GM18507 (cell line): Measurements from ENCODE around the gene PRPF19.

Experiments
- DNase-seq: peaks from one replicate; pipeline ENCODE4 v3.0.0; 2011; ENCODE audit warnings: low read depth; ENCODE audit not compliant: insufficient read length; ENCODE audit errors: extremely low spot score
- FAIRE-seq: peaks from 2 replicates; lab custom pipeline; 2011; peaks lifted over from hg19 to GRCh38; lab: Jason Lieb, UNC

Gene PRPF19

DNA sequence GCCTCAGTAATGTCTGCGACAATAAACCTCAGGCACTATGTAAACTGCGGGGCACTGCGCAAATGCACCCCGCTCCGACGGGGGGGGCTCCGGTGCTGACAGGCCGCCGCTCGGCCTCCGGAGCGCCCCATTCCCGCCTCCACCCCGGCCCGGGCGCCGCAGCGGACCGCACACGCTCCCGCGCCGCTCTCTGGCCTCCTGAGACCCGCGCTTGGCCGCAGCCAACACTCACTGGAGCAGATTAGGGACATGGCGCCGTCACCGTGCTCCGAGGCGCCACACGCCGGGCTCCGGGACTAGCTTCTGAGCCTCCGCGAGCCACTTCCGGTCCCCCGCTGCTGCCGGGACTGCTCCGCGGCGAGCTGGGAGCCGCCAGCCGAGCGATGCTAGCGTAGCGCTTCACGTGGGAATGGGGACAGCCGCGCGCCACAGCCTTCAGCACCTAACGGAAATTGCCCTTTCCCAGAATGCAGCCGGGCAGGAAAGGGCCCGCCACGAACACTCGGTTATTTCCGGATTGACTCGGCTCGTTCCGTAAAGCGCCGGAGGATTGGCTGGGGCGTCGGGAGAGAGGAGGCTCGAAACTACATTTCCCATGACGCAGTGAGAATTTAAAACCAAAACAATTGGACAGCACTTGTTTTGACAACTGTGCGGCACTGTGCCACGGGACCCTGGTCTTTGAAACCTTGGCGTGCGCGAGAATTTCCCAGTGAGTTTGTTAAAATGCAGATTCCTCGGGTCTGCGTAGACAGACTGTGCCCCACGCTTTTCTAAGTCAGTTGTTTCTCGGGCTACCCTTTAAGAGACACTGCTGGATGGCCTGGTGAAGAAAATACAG lies at the start of gene PRPF19:
Gene PRPF19, minus strand, starts transcription at position 454 of the 841 bp plus-strand sequence. Its CDS starts 203 bp downstream, at position 251.
- FAIRE-seq (peak; percentile 98), DNase-seq (peak; percentile 94)

- DNase-seq, result no peak
- FAIRE-seq, result no peak
Observed at GRCh38 chr11:60955571-60955970, 49.2 kb upstream of the PRPF19 start.

DNA sequence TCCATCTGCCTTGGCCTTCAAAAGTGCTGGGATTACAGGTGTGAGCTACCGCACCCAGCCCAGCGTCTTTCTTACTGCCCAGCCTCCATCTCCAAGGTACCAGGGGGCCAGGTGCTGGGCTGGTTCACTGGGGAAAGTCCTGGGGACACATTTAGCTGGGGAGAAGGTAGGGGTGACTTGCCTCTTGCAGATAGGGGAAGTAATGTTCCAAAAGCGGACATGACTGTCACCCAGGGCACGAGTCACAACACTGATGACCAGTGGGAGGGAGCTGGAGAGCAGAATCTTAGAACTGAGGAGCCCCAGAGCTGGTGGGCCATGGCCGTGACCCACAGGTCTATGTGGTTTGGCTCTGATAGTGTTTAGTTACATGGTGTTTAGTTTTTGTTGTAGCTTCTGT lies 48.0 kb upstream of the PRPF19 start:
- no peak for DNase-seq
- no peak for FAIRE-seq

DNA sequence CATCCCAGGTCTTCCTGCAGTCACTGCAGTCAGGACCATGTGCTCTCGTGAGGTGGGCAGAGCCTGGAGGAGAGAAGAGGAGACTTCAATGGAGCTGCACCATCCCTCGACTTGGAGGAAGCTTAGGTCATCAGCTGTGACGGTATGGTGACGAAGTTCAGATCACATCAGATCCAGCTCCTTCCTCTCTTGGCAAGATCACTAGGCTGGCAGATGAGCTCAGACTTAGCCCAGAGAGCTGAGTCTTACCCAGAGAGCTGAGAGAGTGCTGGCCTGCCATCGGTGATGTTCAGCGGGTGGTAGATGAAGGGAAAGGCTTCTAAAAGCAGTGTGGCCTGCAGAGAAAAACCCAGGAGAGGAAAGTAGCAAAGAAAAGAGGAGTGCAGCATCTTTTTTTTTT lies 47.4 kb upstream of the PRPF19 start:
- DNase-seq (no peak), FAIRE-seq (peak; percentile 5)

- DNase-seq (no peak), FAIRE-seq (no peak)
Observed at GRCh38 chr11:60952742-60953170, 46.4 kb upstream of the PRPF19 start.

- DNase-seq (peak; percentile 65), FAIRE-seq (peak; percentile 95)
Observed at GRCh38 chr11:60951904-60952741, 45.7 kb upstream of the PRPF19 start, which contains the start of gene SLC15A3. TSS of gene SLC15A3 (minus strand) at chr11:60952176. CDS start at chr11:60951551, 625 bp downstream.

- peak; percentile 79 for FAIRE-seq
Observed at GRCh38 chr11:60951606-60951903, 45.2 kb upstream of the PRPF19 start.

DNA sequence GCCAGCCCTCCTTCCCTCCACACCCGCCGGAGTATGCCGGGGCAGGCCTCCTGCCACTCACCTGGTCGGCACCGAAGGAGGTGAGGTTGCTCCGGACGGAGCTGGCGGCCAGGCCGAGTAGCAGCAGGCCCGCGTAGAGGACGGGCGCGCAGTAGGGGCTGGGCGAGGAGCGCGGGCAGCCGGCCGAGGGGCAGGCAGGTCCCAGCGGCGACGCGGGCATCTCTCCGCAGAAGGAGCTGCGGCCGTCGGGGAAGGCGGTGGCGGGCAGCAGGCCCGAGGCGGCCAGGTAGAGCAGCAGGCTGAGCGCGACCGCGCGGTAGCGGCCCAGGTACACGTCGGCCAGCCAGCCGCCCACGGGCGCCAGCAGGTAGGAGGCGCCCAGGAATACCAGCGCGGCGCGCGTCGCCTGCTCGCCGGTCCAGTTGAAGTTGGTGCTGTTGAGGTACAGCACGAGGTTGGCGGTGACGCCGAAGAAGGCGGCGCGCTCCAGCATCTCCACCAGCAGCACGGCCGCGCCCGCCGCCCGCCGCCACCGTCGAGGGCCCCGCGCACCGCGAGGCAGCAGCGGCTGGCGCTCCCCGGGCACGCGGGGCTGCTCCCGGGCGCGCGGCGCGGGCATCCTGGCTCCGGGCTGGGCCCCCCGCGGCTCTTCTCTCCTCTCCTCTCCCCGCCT lies 44.7 kb upstream of the PRPF19 start:
- peak; percentile 21 for FAIRE-seq
- no peak for DNase-seq

More at GRCh38 chr11:60951606-60951903, 45.2 kb upstream of the PRPF19 start:
- no peak for DNase-seq

DNA sequence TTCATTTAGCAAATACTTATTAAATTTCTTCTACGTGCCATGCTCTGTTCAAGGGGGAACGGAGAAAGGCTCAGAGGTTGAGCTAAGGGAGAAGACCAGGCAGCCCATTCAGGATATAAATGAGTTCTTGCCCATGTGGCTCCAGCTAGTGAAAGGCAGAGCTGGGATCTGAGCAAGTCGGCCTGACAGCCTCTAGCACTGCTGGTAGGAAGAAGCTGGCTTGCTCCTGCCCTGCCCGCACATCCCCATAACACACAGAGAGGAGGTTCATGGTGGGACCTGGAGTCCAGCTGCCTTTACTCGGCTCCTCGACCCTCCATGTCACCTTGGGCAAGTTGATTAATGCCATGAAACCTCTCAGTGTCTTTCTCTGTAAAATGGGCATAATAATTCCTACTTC lies 43.6 kb upstream of the PRPF19 start:
- DNase-seq (no peak), FAIRE-seq (peak; percentile 61)

GRCh38 chr11:60948250-60948649 lies 41.9 kb upstream of the PRPF19 start:
- FAIRE-seq, result no peak

DNA sequence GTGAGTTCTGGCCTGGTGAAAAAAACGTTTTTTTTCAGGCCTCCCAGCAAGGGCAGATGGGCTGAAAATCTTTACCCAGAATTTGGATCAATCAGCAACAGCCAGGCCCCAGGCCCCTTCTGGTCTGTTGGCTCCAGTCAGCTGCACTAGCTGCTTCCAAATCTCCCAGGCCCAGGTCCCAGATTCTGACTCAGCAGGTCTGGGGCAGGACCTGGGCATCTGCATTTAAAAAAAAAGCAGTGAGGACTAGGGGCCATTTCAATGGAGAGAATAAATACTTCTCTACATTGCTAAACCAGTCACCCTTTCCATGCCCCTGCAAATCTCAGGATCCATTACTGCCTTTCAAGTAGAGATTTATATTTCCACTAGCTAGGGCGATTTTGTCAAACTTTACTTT lies 41.3 kb upstream of the PRPF19 start:
- no peak for DNase-seq
- FAIRE-seq, result no peak

More at GRCh38 chr11:60948250-60948649, 41.9 kb upstream of the PRPF19 start:
- no peak for DNase-seq

DNA sequence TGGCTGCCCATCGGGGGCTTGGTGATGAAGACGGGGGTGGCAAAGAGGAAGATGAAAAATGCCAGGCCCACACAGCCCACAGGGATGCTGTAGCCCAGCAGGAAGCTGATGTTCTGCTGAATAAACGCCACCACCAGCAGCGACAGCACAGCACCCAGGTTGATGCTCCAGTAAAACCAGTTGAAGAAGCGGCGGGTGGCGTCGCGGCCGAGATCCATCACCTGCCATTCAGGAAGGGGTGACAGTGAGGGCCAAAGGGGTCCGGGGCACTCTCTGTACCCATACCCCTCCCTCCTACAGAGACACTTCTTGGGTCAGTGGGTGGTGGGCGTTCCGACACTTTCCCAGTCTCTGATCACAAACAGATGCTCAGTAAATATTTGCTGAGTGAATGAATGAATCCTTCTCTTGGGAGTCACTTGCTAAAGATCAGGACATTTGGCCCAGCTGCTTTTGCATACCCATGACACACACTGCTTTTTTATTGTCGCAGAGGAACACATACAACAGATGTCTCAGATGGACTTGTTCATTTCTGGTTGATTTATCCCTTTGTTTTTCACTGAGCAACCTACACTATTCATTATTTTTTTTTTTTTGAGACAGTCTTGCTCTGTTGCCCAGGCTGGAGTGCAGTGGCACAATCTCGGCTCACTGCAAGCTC lies 40.3 kb upstream of the PRPF19 start:
- FAIRE-seq, result no peak
- DNase-seq, result no peak

- FAIRE-seq, result no peak
- no peak for DNase-seq
Observed at GRCh38 chr11:60945295-60945667, 38.9 kb upstream of the PRPF19 start.

- no peak for FAIRE-seq
- DNase-seq, result no peak
Observed at GRCh38 chr11:60944490-60945294, 38.3 kb upstream of the PRPF19 start.

DNA sequence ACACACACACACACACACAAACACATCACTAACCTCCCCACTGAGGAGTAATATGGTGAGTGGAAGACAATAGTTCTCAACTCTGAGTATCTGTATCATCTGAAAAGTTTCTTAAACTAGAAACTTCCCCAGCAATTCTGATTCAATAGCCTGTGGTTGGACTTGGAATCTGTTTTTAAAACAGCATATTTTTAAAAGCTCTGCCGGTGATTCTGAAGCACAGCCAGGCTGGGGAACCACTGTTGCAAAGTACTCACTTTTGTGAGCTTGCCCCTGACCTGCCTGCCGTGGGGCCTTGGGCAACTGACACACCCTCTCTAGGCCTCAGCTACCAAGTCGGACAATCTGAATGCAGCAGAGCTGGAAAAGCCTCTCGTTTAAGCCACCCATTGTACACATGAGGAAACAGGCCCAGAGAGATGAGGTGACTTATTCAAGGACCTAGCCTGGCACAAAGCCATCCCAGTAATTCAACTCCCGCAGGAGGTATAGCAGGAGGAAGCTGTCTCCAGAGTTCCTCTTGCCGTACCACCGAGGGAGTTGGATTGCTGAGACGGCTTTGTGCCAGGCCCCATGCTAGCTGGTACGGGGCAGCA lies 36.7 kb upstream of the PRPF19 start:
- FAIRE-seq, result no peak

DNA sequence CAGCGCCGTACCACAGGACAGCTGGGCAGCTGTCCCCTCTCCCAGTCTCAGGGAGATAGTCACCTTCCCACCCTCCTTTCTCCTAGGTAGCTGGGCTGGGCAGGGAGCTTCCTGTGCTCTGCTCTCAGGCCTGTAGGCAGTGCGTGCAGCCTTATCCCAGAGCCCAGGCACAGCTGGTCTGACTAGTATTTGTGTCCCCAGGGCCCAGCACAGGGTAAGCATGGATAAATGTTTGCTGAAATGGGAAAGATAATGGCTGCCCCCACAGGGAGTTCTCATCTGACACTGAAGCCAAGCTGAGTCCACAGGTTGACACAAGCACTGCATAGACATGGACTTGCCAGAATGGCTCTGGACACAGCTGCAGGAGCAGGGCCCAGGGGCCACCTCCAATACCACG lies 35.8 kb upstream of the PRPF19 start:
- DNase-seq (no peak), FAIRE-seq (no peak)

More for the DNA sequence above, 36.7 kb upstream of the PRPF19 start:
- DNase-seq, result no peak

DNA sequence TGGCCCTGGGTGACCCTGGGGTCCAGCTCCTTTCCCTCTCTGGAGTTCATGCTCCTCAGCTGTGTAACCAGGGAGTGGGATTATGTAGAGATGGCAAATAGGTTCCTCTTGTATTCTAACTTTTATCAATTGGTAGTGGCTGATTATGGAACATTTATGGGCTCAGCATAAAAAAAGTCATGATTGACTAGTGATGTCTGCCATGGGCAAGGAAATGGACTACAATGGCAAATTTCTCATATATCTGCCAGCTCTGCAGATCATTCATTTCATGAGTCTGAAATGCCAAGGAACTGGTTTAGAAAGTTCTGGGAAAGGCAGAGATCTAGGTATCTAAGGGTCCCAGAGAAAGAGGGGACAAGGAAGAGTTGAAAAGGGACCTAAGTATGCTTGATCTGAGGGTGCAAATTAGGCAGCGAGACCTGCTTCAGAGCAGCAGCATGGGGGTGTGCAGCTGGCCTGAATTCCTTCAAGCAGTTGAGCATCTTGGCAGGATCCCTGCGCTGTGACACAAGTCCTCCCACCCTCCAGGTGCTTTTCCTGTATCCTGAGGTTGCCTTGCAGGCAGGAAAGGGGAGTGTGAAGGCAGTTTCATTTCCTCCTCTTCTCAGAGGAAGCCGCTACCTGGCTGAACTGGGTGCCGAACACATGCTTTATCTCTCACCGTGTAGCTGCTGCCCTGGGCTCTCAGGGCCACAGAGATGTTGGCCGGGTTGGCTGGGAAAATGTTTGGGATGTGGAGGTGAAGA lies 35.2 kb upstream of the PRPF19 start:
- no peak for DNase-seq
- FAIRE-seq, result no peak

- FAIRE-seq (no peak), DNase-seq (no peak)
Observed at GRCh38 chr11:60939855-60940254, 33.5 kb upstream of the PRPF19 start.
